Mesenteric fat pad (tissue), 1 donor: ENCODE data around the gene MAST3. TPM values are rescaled to one million over a fixed set of nuclear protein-coding genes. Genes with fewer than 3 reads are reported as not detected.
"Not testable (repeated sequence)": the region's sequence is repeated elsewhere in the genome, so short reads cannot be mapped to it uniquely, and the experiment has no call there.

Source experiments
- DNase-seq: peaks from one replicate; pipeline ENCODE4 v3.0.0-alpha.2; 2020; ENCODE audit warnings: low spot score
- total RNA-seq: library from RNA; stranded (reverse); fragmentation: NEBNext Ultra II Directional; extraction: Animal tissue kit (Norgen Biotek cat#: 25700); gene quantifications from one replicate; pipeline ENCODE4 v1.2.1, GENCODE V29; 2021
- donor health status: DM: yes; HTN: yes; CAD: no.

Gene MAST3
- total RNA-seq, 1 donor from 2014 or later, result 19.1 TPM

DNA sequence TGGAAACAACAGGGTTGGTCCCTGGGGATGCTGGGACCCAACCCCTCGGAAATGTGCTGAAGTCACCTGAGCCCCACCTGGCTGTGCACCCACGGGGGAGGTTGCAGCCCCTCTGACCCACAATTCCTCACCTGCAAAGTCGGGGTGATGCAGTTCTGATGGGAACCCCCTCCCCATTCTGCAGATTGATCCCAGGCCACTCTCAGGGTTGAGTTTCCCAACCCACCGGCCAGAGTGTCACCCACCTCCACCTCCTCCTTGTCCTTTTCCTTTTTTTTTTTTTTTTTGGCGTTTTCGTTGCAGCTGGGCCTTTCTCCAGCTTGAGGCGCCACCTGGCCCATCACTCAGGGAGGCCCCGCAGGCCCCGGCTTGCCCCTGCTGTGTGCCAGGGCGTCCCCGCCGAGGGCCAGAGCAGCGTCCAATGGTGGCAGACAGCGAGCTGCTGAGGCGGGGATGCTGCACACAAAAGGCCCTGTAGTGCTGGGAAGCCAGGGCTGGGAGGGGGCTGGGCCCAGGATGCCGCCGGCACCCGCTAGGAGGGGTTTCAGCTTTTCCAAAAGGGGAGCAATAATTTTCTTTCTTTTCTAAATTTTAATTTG lies 60.0 kb downstream of the MAST3 start:
- DNase-seq, result no peak

DNA sequence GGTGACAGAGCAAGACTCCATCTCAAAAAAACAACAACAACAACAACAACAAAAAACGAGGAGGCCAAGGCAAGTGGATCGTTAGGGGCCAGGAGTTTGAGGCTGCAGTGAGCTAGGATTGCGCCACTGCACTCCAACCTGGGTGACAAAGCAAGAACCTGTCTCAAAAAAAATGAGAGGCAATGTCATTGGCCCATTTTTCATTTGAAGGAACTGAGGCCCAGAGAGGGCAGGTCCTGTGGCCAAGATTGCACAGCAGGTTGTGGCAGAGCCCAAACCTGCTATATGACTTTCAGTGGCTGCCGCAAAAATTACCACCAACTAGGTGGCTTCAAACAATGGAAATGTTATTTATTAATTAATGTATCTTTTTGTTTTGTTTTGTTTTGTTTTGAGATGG lies 60.9 kb downstream of the MAST3 start:
- no peak for DNase-seq

GRCh38 chr19:18159059-18159616 lies 61.6 kb downstream of the MAST3 start:
- DNase-seq, result not testable (repeated sequence)

- no peak for DNase-seq
These were observed 62.2 kb downstream of the MAST3 start for GRCh38 chr19:18159810-18160209.

- DNase-seq, result no peak
These were observed 63.0 kb downstream of the MAST3 start for GRCh38 chr19:18160493-18160970.

- peak; percentile 94 for DNase-seq
These were observed 63.5 kb downstream of the MAST3 start for GRCh38 chr19:18160971-18161635.

GRCh38 chr19:18161636-18162002 lies 64.0 kb downstream of the MAST3 start:
- DNase-seq, result no peak

DNA sequence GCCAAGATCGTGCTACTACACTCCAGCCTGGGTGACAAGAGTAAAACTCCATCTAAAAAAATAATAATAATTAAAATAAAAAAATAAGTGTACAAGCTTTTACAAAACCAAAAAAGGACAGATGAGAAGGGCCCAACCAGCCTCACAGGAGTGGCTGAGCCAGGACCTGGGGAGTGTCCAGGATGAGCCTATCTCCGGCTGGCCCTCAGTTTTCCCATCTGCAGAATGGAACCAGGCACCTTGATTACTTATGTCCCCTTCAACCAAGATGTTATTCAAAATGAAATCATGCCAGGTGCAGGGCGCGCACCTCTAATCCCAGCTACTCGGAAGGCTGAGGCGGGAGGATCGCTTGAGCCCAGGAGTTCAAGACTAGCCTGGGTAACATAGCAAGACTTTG lies 66.5 kb downstream of the MAST3 start:
- no peak for DNase-seq

DNA sequence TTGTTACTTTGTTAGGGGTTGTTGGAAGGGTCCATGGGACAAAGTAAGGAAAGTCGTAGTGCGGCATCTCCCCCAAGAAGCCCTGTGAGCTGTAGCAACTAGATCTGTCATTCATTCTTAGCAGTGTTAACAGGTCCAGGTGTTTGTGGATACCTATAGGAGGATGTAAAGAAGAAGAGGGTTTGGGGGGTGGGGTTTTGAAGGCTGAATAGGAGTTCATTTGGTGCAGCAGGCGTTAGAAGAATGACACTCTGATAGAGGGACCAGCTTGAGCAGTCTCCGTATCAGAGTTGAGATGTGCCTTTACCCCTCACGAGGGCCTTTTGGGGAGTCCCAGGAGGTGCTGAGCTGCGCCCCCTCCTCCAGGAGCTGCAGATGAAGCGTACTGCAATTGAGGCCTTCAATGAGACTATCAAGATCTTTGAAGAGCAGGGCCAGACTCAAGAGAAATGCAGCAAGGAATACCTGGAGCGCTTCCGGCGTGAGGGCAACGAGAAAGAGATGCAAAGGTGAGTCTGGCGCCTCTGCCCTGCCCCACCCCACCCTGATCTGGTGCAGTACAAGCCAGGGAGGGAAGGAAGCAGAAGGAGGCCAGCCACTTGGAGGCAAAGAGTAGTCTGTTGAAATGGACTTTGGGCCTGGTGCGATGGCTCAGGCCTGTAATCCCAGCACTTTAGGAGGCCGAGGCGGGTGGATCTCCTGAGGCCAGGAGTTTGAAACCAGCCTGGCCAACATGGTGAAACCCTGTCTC lies 68.4 kb downstream of the MAST3 start:
- DNase-seq, result no peak

- no peak for DNase-seq
These were observed 69.4 kb downstream of the MAST3 start for GRCh38 chr19:18167011-18167410.

DNA sequence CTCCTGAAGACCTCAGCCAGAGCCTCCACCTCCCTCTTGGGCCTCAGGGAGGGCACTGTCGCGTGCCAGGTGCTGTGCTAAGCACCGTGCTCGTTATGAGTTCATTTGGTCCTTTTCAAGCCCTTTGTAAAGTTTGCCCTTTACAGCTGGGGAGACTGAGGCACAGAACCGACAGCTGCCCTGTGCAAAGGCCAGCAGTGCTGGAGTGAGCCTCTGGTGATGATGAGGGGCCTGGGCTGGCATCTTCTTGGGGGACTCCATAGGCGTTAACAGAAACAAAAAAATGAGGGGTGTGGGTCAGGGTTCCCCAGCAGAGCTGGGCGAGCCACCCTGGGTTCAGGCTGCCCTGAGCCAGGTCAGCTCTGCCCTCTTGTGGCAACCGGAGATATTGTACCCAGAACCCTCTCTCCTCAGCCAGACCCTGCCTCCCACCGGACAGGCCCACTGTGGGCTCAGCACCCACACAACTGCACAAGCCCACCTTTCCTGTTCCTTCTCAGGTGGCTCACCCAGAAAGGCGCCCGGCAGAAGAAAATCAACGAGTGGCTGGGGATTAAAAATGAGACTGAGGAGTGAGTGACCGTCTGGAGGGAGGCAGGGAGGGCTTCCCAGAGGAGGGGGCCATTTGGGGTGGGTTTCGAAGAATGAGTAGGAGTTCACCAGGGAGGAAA lies 70.5 kb downstream of the MAST3 start:
- no peak for DNase-seq

DNA sequence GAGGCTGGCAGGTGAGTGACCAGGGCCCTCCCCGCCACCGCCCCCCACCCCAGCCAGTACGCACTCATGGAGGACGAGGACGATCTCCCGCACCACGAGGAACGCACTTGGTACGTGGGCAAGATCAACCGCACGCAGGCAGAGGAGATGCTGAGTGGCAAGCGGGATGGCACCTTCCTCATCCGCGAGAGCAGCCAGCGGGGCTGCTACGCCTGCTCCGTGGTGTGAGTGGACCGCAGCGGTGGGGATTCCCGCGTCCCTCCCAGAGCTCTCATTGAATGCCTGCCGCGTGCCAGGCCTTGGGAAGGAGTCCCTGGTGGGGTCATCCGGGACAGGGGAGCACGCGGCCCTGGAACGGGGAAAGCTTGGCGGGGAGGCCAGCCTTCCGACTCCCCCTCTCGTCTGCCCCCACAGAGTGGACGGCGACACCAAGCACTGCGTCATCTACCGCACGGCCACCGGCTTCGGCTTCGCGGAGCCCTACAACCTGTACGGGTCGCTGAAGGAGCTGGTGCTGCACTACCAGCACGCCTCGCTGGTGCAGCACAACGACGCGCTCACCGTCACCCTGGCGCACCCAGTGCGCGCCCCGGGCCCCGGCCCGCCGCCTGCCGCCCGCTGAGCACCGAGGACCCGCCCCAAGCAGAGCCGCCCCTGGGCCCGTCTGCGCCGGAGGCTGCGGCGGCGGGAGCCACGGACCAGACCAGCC lies 71.2 kb downstream of the MAST3 start:
- no peak for DNase-seq

GRCh38 chr19:18170714-18171255 lies 73.2 kb downstream of the MAST3 start:
- no peak for DNase-seq

- no peak for DNase-seq
These were observed 74.2 kb downstream of the MAST3 start for GRCh38 chr19:18171605-18172327.

DNA sequence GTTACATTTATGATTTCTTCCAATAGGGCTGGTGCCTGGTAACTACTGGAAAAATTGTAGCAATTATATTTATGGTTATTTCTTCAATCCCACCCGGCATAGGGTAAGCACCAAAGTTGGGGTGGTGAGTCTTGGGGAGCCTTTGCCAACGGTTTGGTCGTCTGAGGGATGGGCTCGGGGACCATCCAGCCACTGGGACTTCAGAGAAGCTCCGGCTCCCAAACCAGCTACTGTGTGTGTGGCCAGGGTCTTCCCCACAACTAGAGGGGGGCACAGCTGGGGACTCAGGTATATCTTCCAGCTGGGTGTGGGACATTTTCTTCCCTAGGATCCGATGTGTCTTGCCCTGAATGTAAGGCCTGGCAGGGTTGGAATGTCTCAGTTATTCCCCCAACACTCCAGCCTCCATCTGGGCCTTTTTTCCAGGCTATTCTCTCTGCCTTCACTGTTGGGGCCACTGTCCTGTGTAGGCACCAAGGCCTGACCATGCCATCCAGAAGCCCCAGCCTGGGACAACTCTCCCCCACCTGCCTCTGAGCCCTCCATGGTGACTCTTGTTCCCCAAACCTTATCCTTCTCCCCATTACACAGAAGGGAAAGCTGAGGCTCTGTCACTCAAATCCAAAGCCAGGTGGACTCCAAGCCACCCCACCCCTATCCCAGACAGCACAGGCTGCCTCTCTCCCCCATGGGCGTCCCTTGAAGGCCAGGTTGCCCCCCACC lies 74.9 kb downstream of the MAST3 start:
- DNase-seq, result no peak

- no peak for DNase-seq
These were observed 75.5 kb downstream of the MAST3 start for GRCh38 chr19:18173054-18173571.

DNA sequence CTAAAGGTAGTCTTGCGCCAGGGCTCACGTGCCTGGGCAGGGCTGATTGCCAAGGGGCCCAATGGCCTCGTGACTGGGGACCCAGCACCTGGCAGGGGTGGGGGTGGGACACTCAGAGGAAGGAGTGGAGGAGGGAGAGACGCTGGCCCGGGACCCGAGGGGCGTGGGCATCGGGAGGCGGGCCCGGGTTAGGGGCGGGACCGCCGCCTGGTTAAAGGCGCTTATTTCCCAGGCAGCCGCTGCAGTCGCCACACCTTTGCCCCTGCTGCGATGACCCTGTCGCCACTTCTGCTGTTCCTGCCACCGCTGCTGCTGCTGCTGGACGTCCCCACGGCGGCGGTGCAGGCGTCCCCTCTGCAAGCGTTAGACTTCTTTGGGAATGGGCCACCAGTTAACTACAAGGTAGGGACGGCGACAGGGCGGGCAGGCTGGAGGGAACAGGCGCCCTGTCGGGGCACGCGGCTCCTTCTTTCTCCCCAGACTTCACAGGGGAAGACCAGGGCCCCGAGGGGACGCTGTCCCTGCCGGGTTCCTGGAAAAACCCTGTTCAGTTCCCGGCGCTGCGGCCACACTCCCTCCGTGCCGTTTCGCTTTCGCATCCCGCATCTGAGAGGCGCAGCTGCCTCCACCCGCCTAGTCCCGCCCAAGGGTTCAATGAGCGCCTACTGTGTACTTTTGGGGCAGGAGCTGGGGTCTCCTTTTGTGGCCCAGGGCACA lies 76.2 kb downstream of the MAST3 start, which contains the start of gene IFI30:
TSS of gene IFI30 (plus strand) at position 242 of the 717 bp plus-strand sequence. CDS start at position 271, 29 bp downstream.
- DNase-seq, result peak; percentile 94

- DNase-seq, result no peak
These were observed 77.4 kb downstream of the MAST3 start for GRCh38 chr19:18174983-18175382.
